Activated T-cell treated with anti-CD3 and anti-CD28 coated beads for 1 hour (primary cell): ENCODE results near the gene NBEAL1.
"Not testable (repeated sequence)": the region's sequence is repeated elsewhere in the genome, so short reads cannot be mapped to it uniquely, and the experiment has no call there.

Experiments used
- DNase-seq: peaks from one replicate; pipeline ENCODE4 v3.0.0-alpha.2; 2020; ENCODE audit warnings: low read depth

The NBEAL1 gene

DNA sequence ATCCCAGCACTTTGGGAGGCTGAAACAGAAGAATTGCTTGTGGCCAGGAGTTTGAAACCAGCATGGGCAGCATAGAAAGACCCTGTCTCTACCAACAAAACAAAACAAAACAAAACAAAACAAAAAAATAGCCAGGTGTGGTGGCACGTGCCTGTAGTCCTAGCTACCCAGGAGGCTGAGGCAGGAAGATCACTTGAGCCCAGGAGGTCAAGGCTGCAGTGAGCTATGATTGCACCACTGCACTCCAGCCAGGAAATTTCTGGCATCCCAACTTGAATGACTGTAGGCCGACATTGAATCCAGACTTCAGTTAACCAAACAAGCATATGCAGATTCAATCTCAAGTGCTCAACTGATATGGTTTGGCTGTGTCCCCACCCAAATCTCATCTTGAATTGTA lies 215.0 kb downstream of the NBEAL1 start:
- DNase-seq, result not testable (repeated sequence)

DNA sequence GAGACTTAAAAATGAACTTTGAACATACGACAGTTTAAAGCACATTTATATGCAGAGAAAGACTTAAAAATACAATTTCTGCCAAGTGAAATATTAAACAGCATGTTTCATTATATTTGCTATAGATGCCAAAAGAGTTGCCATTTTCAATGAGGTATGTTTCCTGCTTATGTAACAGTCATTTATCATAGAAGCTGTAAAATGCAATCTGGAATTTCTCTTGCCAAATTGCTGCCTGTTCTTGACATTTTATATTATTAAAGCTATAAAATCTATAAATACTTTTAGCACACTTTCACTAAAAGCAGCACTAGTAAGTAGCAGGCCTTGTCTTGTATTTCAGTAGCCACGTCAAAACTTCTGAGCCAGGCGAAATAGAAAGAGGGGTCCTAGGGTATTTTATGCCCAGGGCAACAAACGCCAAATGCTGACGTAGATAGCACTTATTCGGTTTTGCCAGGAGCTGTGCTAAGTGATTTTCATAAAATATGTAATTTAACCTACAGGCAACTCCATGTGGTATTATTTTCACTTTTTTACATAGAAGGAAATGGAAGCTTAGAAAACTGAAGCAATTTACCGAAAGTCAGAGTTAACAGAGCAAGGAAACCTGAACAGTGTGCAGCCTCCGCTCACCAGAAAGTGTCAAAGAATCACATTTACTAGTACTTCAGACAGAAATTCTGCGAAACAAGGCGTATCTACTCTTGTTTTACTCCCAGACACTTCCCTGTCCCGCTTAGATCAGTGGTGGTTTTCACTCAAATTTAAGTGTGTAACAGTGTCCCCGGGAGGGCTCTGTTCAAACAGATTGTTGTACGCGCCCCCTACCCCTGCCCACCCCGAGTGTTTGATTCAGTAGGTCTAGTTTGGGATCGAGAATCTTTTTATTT lies 222.9 kb downstream of the NBEAL1 start:
- DNase-seq, result no peak

DNA sequence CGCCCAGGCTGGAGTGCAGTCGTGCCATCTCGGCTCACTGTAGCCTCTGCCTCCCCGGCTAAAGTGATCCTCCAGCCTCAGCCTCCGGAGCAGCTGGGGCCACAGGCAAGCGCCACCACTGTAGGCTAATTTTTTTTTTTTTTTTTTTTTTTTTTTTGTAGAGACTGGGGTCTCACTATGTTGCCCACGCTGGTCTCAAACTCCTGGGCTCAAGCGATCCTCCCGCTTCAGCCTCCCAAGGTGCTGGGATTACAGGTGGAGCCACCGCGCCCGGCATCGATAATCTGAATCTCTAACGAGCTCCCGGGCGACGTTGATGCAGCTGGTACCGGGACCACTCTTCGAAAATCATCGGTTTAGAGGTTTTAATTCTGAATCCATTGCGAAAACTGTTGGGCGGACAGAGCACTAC lies 223.6 kb downstream of the NBEAL1 start:
- no peak for DNase-seq

DNA sequence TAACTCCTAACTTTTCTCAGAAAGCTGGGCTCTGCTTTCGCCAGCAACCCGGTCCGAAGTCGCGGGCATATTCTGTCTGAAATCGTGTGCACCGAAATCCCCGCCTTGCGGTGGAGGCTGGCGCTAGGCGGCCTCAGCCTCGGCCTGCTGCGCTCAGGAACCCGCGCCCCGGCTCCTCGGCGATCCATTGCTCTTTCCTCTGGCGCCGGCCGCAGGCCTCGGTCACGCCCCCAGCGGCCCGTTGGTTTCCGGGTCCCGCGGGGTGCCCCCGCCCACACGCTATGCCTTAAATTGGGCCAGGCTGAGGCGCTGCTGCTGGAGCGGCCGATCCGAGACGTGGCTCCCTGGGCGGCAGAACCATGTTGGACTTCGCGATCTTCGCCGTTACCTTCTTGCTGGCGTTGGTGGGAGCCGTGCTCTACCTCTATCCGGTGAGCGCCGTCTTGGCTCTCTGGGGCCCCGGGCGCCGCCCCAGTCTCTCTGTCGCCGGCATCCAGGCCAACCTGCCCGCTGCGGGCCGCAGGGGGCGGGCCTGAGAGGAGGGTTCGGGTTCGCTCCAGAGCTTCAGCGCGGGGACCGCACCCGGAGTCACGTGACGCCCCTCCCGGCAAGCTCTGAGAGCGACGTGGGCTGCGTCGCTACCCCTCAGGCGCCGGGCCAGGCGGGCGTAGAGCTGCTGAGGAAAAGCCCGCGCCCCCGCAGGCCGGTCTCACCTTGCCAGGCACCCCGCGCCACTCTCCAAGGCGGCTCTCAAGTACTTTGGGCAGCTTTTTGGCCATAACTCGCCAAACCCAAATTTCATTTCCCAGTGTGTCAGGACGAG lies 224.2 kb downstream of the NBEAL1 start, which contains the start of gene CYP20A1:
TSS of gene CYP20A1 (plus strand) at position 315 of the 823 bp plus-strand sequence. CDS start at position 360, 45 bp downstream.
- peak; percentile 95 for DNase-seq

DNA sequence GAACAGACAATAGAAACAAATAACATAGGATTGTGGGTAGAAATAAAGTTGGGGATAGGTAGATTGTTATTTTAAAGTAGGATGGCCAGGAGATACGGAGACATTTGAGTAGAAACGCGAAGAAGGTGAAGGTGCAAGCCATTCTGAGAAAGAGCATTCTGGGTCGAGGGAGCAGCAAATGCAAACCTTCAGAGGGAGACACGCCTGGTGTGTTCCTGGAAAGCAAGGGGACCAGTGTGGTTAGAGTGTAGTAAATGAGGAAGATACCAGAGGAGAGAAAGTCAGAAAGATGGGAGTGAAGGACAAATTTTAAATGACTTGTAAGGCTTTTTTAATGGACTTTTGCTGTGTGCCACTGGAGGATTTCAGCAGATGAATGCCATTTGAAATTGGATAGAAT lies 225.8 kb downstream of the NBEAL1 start:
- no peak for DNase-seq

DNA sequence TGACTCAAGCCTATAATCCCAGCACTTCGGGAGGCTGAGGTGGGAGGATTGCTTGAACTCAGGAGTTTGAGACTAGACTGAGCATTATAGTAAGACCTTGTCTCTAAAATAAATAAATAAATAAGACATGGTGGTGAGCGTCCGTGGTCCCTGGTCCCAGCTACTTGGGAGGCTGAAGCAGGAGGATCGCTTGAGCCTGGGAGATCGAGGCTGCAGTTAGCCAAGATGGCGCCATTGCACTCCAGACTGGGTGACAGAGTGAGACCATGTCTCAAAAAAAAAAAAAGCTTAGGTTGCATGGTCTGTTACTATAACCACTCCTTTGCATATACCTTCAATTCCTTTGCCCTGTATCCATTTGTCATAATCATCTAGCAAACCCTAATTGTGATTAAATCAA lies 227.8 kb downstream of the NBEAL1 start:
- no peak for DNase-seq

DNA sequence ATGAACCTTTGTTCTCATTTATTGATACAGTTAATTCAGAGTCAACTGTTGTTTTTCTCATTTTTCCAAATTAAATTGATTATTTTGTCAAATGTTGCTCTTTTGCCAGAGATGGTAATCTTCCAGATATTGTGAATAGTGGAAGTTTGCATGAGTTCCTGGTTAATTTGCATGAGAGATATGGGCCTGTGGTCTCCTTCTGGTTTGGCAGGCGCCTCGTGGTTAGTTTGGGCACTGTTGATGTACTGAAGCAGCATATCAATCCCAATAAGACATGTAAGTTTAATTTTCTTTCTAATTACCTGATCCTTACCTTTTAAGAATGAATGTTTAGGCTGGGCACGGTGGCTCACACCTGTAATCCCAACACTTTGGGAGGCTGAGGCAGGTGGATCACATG lies 232.0 kb downstream of the NBEAL1 start:
- DNase-seq, result no peak

DNA sequence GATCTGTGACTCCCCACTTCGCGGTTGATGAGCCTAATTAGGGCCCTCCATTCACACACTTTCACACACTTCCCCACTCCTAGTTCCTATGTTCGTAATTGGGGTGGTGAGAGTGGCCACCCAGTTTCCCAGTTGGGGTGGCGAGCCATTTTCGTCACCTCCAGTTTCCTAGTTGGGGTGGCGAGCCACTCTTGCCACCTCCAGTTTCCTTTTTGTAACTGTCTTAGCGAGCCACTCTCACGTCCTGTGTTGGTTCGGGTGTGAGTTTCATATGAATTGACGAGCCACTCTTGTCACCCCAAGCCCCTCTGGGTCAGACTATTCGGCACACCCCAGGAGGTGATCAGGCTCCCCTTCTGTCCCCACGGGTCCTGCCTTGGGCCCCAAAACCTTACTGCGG lies 238.1 kb downstream of the NBEAL1 start:
- DNase-seq, result no peak

DNA sequence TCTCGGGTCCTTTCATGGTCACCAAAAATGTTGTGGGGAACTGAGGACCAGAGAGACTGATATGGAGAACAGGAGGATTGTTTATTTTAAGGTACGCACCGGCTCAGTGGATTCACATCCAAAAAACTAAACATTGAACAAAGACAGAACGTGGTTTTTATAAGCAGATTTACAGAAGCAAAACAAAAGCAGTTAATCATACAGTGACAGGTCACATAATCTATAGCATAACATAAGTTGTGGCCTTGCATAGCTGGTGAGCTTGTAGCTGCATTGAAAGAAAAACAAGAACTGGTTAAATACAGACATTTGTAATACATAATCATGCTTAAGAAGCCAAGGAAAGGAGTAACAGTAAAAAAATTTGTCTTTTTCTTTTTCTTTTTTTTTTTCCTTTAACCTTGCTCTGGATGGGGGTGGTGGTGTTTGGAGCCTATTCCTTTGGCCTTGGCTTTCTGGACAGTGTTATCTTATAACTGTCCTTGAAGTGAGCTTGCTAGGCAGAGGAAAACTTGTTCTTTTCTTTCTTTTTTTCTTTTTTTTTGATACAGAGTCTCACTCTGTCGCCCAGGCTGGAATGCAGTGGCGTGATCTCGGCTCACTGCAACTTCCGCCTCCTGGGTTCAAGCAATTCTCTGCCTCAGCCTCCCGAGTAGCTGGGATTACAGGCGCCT lies 238.9 kb downstream of the NBEAL1 start:
- DNase-seq, result not testable (repeated sequence)

DNA sequence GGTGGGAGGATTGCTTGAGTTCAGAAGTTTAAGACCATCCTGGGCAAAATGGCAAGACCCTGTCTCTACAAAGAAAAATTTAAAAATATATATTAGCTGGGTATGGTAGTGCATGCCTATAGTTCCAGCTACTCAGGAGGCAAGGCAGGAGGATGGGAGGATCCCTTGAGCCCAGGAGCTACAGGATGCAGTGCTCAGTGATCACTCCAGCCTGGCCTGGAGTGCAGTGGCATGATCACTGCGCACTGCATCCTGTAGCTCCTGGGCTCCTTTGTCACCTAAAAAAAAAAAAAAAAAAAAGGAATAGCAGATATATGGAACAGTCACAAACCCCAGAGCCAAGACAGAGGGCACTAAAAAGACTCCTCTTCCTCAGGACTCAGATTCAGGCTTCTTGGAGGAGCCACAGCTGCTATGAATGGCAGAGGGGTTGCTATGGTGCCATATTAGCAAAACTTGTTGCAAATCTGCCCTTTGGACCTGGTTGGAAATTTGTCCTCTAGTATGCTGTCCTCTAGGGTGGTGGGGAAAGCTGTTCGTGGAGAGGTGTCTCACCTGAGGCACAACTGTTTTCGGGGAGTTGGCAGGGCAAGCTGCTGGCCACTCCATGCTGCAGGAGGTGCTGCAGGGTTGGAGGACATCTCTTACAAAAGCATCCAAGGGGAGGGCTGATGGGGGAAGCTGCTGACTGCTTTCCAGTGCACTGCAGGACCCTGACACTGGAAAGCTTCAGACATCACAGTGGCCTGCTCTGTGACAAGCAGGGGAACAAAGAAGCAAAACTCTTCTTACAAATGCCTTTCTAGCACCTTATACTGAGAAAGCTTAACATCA lies 246.9 kb downstream of the NBEAL1 start:
- no peak for DNase-seq
